C1 segment of cervical spinal cord (tissue), 14 donors: ENCODE results near the gene SOCS3.
"Not testable (repeated sequence)": the region's sequence is repeated elsewhere in the genome, so short reads cannot be mapped to it uniquely, and the experiment has no call there.

ENCODE experiments used
- DNase-seq, 14 donors: peaks; one replicate each; lab custom pipeline; 2025; lab: John Stamatoyannopoulos, UW

Gene SOCS3

GRCh38 chr17:78309659-78310255 is 50.1 kb downstream of the SOCS3 start:
- not testable (repeated sequence) for DNase-seq

- DNase-seq: no peak
Measured at GRCh38 chr17:78307887-78308638, 51.8 kb downstream of the SOCS3 start.

DNA sequence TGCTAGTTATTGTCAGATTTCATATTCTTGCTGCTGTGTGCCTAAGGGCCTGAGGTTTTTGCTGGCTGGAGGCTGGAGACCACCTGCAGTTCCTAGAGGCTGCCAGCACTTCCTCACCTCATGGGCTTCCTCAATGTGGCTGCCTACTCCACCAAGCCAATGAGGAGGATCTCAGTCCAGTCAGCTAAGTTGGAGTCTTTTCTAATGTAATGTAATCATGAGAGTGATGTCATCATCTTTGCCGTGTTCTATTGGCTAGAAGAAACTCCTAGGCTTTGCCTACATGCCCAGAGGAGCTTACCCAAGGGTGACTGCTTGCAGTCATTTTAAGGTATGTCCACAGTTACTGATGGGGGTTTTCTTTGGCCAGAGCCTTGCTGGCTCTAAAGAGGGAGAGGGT is 53.0 kb downstream of the SOCS3 start:
- no peak for DNase-seq
